ENCODE measurements around the gene IFIH1. TPM values are rescaled to one million over a fixed set of nuclear protein-coding genes. Genes with fewer than 3 reads are reported as not detected.

IFIH1 gene
- total and polyA plus RNA-seq, 10 donors = 13.2 to 53.8 (median 37.8) TPM

DNA sequence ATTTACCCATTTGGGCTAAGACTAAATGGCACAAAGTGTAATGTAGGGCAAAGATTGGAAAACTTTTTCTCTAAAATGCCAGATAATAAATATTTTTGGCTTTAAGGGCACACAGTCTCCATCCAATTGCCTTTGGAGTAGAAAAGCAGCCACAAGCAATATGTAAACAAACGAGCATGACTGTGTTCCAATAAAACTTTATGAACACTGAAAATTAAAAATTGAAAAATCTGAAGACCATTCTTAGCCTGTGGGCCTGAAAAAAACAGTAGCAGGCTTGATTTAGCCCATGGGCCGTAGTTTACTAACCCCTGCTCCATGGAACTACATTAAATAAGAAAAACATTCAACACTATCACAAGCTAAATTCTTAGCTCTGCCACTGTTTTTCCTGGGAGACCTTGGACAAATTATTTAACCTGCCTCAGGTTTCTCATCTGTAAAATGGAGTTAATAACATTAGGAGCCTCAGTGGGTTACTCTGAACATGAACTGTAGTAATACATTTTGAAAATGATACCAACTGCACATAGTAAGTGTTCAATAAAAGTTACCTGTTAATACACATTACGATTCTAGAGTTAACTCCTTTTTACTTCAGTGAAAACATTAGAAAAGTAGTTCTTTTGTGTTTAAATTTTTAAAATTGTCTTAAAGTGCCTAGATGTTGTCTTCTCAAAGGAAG is 1.3 kb downstream of the IFIH1 start:
- no peak for TF ChIP-seq POLR2A (IDR thresholded peaks at IDR 0.05)
- no peak for TF ChIP-seq POLR2AphosphoS5 (IDR thresholded peaks at IDR 0.05)
- no peak for TF ChIP-seq CTCF (IDR thresholded peaks at IDR 0.05 in 8 of 11, conservative IDR thresholded peaks at IDR 0.05 in 3 of 11)
- DNase-seq = no peak
- H3K27ac ChIP-seq = peak overlapping the region; percentile 76 to 99 (median 94)
- H3K4me1 ChIP-seq = peaks cover 3 to 89% (median 67%) of the 10 kb centered on the region in 6 donors
- intact Hi-C loops (cut with DNase I; ENCODE audit: low total_unique reads) = no loop called here
- H3K36me3 ChIP-seq = no peaks in the 10 kb centered on the region
- H3K4me3 ChIP-seq = peak overlapping the region; percentile 55 to 96 (median 70)
- no peaks in the 10 kb centered on the region for H3K9me3 ChIP-seq
- WGBS, 5 donors = 47 to 61% (median 54%) methylated on average over 3 of the region's 3 CpGs
- no peaks in the 10 kb centered on the region for H3K27me3 ChIP-seq (replicated peaks in 1 of 7)

DNA sequence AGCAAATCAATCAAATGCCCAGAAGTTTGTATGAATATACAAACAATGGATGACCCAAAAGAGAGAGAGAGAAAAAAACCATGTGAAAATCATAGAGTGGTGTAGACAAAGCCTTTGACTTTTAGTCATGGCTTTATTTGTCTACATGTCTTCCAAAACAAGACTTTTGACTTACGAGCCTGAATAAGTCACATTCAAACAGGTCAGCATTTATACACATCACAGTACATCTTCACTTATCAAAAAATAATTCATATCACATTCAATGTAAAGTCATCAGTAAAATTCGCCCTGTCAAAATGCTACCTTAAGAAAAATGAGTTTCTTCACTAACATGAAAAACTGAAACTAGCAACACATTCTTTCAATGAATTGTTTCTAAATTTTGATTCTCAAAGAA is 1.9 kb downstream of the IFIH1 start:
- peaks cover 3 to 91% (median 67%) of the 10 kb centered on the region in 6 donors for H3K4me1 ChIP-seq
- H3K36me3 ChIP-seq = no peaks in the 10 kb centered on the region
- H3K4me3 ChIP-seq = peak overlapping the region in 6 of 8 donors; percentile 61 to 96 (median 70)
- no peaks in the 10 kb centered on the region for H3K9me3 ChIP-seq
- WGBS, 5 donors = 56 to 79% (median 67%) methylated on average over 2 of the region's 2 CpGs
- no peaks in the 10 kb centered on the region for H3K27me3 ChIP-seq (replicated peaks in 1 of 7)
- H3K27ac ChIP-seq = peak overlapping the region in 3 of 8 donors; percentile 92 to 99 (median 99)
- TF ChIP-seq POLR2AphosphoS5 (IDR thresholded peaks at IDR 0.05) (no peak), POLR2A (IDR thresholded peaks at IDR 0.05) (no peak), CTCF (IDR thresholded peaks at IDR 0.05 in 8 of 11, conservative IDR thresholded peaks at IDR 0.05 in 3 of 11) (no peak)
- intact Hi-C loops (cut with DNase I; ENCODE audit: low total_unique reads) = no loop called here
- no peak for DNase-seq

DNA sequence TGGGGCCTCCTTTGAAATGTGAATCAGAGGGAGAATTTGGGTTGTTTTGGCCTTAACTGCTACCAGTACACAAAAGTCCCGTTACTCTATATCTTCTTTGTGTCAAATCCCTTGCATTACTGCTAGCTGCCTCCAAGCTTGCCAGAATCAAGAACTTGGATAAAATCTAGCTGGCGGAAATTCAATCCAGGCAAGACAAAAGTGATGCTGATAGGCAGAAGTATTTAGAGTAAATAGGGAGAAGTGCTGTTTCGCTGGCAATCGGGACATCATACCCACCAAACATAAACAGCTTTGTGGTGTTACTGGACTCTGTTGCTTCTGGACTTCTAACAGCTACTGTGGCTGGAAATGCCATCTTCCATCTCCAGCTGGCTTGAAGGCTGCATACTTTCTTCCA is 2.5 kb downstream of the IFIH1 start:
- no peak for DNase-seq
- H3K27me3 ChIP-seq (replicated peaks in 1 of 7) = no peaks in the 10 kb centered on the region
- H3K4me3 ChIP-seq = peak overlapping the region in 5 of 8 donors; percentile 61 to 96 (median 65)
- WGBS, 5 donors = 73 to 92% (median 82%) methylated on average over 4 of the region's 4 CpGs
- intact Hi-C loops (cut with DNase I; ENCODE audit: low total_unique reads) = no loop called here
- H3K9me3 ChIP-seq = no peaks in the 10 kb centered on the region
- peak overlapping the region in 1 of 8 donors; percentile 43 for H3K27ac ChIP-seq
- H3K4me1 ChIP-seq = peaks cover 3 to 91% (median 65%) of the 10 kb centered on the region in 6 donors
- TF ChIP-seq CTCF (IDR thresholded peaks at IDR 0.05 in 8 of 11, conservative IDR thresholded peaks at IDR 0.05 in 3 of 11) (no peak), POLR2AphosphoS5 (IDR thresholded peaks at IDR 0.05) (no peak), POLR2A (IDR thresholded peaks at IDR 0.05) (no peak)
- peaks cover 0 to under 1% (median 0%) of the 10 kb centered on the region in 6 donors for H3K36me3 ChIP-seq

- Histone ChIP-seq H3K4me1 (peaks cover 3 to 99% (median 47%) of the 10 kb centered on the region in 6 donors), H3K27ac (no peak overlapping the region), H3K9me3 (no peaks in the 10 kb centered on the region), H3K27me3 (replicated peaks in 1 of 7) (no peaks in the 10 kb centered on the region), H3K36me3 (peaks cover 0 to 31% (median 5%) of the 10 kb centered on the region in 6 donors), H3K4me3 (no peak overlapping the region)
- DNase-seq = no peak
- WGBS, 5 donors = 81 to 97% (median 87%) methylated on average over 1 of the region's 1 CpG
- TF ChIP-seq POLR2AphosphoS5 (IDR thresholded peaks at IDR 0.05) (no peak), CTCF (IDR thresholded peaks at IDR 0.05 in 8 of 11, conservative IDR thresholded peaks at IDR 0.05 in 3 of 11) (no peak), POLR2A (IDR thresholded peaks at IDR 0.05) (no peak)
- intact Hi-C loops (cut with DNase I; ENCODE audit: low total_unique reads) = no loop called here
Measured at GRCh38 chr2:162312853-162313252, 5.6 kb downstream of the IFIH1 start.
